NK-92 (cell line): ENCODE measurements around the gene KPNA4.

Source experiments
- DNase-seq: peaks from one replicate; lab custom pipeline; 2025; ENCODE audit not compliant: unreplicated experiment; lab: John Stamatoyannopoulos, UW

The KPNA4 gene

DNA sequence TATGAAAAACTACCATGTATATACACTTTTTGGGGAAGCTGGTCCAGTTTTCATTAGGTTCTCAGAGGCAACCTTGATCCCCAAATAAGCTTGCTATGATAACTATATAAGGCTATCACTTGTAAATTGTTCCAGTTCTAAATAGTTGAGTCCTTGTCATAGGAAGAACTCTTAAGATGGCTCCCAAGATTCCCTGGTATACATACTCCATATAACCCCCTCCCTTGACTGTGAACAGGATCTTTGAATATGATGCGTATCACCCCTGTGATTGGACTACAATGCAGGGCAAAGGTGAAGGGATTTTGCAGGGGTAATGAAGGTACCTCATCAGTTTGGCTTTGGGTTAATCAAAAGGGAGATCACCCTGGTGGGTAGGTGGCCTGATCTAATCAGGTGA lies 67.2 kb downstream of the KPNA4 start:
- no peak for DNase-seq

DNA sequence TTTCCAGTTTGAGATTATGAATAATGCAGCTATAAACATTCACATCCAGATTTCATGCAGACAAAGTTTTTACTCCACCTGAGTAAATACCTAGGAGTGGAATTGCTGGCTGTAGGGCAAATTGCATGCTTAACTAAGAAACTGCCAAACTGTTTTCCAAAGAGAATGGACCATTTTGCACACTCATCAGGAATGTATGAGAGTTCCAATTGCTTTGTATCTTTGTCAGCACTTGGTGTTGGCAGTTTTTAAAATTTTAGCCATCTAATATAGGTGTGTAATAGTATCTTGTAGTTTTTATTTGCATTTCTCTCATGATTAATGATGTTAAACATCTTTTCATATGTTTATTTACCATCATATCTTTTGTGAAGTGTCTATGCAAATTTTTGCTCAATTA lies 75.2 kb downstream of the KPNA4 start:
- no peak for DNase-seq

DNA sequence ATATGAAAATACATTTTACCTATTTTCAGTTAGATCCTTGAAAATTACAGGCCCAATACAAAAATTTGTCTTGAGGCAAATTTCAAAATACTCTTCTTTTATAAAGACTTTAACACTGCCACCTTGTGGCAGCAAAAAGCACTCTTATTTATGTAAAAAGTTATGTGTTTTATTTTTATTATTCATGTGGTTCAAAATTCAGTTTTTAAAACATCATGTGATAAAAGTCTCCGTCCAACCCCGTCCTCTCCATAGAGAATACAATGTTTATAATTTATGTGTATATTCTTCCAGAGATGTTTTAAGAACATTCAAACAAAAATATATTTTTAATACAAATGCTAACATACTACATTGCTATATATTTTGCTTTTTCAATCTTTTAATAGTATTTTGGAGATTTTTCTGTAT lies 78.9 kb downstream of the KPNA4 start:
- DNase-seq: no peak

DNA sequence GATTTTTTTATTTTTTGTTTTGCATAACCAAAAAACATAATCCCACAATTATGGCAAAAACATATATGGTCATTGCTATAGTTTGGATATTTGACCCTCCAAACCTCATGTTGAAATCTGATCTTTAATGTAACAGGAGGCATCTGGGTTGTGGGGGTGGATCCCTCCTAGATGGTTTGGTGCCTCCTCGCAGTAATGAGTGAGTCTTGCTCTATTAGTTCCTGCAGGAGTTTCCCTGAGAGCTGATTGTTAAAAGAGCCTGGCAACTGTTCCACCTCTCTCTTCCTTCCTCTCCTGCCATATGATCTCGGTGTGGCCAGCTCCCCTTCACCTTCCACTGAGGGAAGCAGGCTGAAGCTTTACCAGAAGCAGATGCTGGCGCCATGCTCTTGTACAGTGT lies 82.6 kb downstream of the KPNA4 start:
- no peak for DNase-seq

DNA sequence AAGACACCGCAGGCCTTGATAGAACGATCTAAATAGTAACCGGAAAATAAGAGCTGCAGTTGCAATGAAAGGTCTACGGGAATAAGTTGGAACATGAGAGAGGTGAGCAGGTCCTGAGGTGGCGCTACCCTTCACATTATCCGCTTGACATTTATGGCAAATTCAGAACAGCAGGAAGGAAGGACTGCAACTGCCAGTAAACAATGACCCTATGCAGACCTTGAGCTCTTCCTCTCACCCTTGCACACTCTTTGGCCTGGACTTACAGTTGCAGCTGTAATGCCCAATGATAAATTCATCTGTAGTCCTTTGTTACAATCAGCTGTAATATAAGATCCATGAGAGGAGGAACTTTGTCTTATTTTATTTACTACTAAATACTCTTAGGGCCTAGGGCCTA lies 83.5 kb downstream of the KPNA4 start:
- no peak for DNase-seq

DNA sequence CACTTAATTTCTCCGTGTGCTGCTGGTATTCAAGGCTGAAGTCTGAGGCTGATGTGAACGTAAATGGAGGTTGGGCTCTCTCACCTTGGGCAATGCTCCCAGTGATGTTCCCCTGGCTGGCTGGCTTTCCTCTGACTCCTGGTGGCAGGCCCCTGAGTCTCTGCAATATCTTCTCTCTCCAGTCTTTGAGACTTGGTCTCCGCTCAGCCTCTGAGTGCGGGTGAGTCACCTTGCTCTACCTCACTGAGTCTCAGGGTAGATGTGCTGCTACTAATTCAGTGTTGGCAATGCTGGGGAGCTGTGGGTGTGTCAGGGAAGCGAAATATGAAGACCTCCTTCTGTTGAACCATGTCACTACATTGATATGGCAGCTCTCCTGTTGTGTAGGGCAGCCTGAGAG lies 84.4 kb downstream of the KPNA4 start:
- DNase-seq: no peak

DNA sequence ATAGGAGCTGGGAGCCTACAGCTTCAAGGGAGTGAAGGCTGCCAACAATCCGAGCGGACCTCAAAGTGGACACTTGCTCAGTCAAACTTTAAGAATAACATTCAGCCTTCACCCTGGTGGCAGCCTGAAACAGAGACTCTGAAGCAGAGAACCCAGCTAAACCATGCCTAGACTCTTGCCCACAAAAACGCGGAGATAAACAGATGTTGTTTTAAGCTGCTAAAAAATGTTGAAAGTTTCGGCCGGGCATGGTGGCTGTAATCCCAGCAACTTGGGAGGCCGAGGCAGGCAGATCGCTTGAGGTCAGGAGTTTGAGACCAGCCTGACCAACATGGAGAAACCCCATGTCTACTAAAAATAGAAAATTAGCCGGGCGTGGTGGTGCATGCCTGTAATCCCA lies 86.0 kb downstream of the KPNA4 start:
- no peak for DNase-seq

DNA sequence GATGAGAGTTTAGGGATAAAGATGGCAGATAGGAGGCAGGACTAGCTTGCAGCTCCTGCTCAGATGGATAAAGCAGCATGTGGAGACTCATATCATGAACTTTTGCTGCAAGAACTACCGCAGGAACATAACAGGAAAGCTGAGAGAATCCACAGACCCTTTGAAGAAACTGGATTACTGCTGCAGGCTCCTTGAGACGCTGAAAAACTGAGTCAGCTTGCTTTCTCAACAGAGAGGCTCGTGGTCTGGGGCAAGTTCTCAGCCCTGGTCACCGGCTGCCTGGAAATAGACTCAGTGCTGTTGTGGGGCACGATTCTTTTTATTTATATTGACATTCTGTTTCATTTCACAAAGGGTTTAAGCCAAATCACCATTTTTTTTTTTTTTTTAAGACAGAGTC lies 87.0 kb downstream of the KPNA4 start:
- no peak for DNase-seq

DNA sequence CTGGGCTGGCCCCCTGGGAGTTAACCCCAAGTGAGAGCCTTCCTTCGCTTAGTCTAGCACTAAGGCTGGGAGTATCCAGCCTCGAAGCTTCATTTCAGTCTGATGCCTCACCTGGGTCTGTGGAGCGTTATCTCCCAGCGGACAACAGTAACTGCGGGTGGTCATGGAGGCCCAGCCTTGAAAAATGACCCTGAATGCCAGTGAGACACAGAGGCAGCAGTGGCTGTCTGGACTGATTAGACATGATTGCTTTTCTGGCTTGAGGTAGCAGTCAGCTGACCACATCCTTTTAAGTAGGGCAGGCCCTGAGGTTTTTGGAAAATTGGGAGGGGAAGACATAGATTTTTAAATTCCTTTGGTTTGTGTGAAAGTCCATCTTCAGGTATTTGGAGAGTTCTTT lies 87.6 kb downstream of the KPNA4 start:
- no peak for DNase-seq

DNA sequence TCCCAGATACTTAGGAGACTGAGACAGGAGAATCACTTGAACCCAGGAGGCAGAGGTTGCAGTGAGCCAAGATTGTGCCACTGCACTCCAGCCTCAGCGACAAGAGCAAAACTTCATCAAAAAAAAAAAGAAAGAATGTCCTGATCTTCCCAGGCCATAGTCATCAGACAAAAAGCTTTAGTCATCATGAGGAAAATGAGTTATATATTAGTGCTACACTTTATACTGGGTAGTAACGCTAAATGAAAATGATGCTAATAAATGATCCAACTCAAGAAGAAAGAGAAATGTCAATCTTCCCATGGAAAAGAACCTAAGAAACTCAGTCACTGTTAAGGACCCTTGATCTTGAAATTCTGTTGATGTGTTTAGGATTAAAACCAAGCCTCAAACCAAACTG lies 89.5 kb downstream of the KPNA4 start:
- no peak for DNase-seq

DNA sequence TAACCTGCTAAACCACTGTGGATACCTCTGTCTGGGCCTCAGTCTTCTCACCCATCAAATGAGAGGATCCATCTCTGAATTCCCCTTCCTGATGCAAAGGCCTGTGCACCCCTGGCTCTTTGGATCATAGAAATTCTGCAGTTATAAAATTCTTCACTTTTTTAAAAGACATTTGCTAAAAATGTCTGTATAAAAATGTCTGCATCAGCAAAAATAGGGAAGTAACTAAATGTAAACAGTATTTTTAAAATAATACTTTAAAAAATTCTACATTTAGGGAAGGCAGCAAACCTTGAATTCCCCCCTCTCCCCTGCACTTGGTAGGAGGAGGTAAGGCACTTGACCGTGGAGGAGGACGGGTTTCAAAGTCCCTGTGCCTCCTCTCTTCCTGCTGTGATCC lies 90.2 kb downstream of the KPNA4 start:
- DNase-seq: no peak

DNA sequence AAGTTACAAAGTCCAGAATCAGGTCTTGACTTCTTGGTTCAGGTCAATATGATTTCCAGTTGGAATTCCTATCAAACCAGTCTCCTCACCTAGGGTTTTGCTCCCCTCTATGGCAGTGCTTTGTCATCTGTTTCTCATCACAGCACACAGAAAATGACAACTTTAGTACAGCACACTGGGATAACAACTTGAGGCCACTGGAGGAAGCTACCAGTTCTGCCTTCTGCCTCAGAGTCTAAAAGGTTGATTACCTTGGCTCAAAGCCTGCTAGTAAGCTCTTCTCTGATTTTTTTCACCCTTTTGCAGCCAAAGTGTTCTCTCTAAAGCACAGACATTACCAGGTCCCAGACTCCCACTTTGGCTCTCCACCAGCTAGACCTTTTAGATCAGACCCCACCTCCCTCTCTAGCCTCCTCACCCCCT lies 90.9 kb downstream of the KPNA4 start:
- no peak for DNase-seq

DNA sequence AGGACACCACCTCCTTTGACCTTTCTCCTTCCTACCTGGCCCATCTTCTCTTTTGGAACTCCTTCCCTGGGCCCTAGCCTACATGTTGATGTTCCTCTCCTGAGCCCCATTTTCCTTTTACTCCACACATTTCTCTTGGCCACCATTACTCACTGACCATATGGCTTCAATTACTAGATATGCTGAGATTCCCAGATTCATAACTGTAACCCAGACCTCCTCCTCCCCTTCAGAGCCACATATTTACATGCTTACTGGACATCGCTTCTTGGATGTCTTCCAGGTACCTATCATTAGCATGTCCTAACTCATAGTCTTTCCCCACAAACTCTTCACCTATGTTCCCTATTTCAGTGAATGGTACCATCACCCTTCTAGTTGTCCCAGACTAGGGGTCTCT lies 91.4 kb downstream of the KPNA4 start:
- no peak for DNase-seq

DNA sequence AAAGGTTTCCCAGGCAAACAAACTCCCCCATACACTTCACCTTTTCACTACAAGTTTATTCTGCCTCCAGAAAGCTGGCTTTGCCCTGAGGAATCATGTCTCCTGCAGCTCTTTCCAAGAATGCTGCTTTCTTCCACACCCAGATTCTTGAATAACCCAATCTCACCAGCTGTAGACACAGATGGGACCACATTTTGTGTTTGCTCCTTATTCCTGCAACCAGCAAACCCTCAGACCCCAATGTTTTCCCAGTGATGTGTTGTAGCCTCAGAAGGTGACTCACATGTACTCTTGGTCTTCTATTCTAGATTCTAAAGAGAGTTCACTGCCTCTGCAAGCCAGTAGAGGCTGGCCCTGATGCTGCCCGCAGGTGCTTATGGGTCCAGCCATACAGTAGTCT lies 92.2 kb downstream of the KPNA4 start:
- DNase-seq: no peak

DNA sequence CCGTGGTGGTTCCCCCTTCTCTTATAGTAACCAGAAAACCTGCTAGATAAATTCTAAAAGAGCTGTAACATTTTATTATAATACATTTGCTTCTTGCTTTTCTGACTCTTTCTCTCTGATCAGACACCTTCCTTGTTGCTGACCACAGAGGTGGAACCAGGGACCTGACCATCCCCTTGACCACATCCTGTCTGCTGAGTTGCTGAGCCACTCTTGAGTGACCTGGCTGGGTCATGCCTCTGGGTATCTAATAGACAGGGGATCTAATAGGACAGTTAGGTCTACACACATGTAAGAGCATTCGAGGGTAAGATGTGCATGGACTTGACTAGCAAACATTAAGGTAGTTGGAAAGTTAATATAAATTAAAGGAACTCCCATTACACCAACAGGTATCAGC lies 93.0 kb downstream of the KPNA4 start:
- DNase-seq: no peak

DNA sequence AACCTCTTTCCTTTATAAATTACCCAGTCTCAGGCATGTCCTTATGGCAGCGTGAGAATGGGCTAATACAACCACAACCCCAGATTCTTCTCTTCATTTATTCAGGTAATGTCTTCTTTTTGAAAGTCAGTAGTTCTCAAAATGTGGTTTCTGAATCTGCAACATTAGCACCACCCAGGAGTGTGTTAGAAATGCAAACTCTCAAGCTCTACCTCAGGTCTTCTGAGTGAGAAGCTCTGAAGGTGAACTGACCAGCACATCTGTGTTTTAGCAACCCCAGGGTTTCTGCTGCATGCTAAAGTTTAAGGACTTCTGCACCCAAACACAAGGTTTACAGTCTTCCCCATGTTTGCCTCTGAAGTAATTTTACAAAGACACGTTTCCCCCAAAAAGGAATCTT lies 93.5 kb downstream of the KPNA4 start:
- DNase-seq: no peak

DNA sequence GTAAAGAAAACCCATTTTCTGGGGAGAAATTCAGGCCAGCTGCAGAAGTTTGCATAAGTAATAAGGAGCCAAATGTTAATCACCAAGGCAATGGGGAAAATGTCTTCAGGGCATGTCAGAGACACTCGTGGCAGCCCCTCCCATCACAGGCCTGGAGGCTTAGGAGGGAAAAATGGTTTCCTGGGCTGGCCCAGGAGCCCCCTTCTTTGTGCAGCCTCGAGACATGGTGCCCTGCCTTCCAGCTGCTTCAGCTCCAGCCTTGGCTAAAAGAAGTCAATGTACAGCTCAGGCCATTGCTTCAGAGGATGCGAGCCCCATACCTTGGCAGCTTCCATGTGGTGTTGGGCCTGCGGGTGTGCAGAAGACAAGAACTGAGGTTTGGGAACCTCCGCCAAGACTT lies 95.2 kb downstream of the KPNA4 start:
- DNase-seq: no peak

DNA sequence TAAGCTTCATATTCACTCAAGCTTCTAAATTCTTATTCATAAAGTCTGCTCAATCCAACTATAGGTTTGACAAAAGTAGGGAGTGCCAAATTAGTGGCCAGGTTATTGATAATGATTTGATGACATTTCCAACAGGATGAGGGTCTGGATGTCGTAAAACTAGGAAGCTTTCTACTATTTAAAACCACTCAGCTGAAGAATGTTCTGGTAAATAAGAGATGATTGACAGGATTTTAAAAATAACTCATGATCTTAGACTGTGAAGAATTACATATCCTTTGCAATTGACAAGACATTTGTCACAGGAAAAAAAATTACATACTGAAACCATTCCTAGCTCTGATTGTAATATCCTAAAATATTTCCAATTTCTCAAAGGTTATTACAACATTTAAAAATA lies 100.4 kb downstream of the KPNA4 start:
- no peak for DNase-seq

DNA sequence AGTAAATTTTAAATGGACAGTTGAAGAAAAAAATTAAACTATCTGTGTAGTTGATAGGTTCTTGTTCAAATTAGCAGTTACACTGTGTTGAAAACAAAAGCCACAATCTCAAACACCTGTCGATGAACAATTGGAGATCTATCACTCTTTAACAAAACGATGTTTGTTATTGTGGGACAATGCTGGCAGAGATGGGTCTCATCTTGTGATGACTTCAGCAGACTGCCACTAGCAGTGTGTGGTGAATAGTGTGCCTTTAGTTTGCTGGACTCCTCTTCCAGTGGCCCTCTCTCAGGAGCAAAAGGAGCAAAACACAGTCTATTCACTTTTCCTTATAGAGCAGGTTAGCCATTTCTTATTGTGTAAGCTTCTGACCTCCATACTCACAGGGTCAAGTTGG lies 101.0 kb downstream of the KPNA4 start:
- DNase-seq: no peak

DNA sequence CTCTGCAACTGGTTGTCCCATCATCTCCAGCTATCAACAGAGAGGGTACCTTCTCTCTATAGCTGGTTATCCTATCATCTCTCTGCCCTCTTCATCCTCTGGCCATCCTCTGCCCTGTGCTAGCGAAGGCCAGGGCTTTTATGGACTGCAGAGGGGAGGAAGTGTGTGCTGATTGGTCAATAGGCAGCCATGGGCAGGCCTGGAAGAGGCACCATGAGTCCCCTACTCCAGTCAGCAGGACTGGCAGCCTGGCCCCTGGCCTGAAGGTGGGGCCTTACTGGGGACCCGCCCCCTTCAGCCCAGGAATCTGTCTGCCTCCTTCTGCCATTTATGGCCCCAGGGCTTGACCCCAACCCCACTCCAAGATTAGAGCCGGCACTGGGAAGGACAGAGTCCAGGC lies 105.3 kb downstream of the KPNA4 start:
- no peak for DNase-seq

DNA sequence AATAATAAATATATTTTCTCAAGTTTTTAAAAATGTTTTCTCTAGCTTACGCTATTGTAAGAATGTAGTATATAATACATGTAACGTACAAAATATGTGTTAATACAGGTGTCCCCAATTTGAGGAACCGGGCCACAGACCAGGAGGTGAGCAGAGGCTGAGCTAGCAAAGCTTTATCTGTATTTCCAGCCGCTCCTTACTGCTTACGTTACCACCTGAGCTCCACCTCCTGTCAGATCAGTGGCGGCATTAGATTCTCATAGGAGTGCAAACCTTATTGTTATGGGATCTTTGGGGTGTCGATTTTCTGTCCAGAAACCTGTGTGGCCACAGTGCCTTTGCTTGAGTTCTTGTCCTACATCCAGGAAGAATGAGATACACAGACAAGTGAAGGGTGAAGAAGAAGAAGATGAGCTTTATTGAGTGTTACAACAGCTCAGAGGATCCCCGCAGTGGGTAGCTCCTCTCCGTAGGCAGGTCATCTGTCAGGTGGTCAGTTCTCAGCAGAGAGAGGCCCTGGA lies 105.9 kb downstream of the KPNA4 start:
- DNase-seq: no peak

DNA sequence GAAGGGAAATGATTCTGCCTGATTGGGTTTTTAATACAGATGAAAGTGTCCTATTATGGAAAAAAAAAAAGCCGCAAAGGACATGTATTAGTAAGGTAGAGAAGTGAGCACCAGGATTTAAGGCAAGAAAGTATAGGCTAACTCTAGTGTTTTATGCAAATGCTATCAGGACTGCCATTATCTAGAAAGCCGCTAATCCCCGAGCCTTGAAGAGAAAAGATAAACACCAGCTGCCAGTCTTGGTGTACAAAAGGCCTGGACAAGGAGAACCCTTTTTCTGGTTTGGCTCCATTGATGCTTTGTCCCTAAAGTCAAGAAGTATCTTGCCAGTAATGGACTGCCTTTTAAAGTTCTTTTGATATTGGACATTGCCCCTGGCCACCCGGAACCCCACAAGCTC lies 107.2 kb downstream of the KPNA4 start:
- DNase-seq: no peak

DNA sequence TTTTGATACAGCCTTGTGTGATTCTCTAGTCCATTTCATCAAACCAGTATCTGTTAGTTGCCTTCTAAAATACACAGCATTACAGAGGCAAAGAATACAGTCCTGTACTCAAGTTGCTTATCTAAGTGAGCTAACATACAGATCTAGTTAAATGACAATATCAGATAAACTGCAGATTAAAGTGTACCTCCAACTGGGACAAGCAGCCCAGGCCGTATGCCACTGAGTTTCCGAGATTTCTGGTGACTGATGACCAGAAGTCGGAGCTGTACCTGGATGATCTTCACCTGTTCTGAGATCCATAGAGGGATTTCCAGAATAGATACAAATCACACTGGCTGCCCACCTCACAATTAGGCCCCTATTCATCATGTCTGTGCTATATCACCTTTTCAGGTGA lies 109.5 kb downstream of the KPNA4 start:
- no peak for DNase-seq

DNA sequence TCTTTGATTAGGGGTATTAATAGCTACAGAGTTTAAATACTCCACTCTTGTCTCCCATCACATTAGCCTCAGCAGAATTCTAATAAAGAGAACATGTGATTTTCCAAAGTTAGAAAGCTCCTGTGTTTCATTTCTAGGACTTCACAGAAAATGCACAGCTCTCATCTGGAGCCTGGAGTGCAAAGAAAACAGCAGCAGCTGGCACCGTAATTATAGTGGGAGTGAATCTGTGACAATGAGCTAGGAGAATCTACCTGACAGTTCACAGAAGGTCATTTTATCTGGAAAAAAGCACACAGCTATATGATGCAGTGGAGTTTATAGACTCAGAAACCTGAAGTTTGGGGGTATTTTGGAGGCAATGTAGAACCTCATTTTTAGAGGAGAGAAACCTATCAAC lies 110.4 kb downstream of the KPNA4 start:
- no peak for DNase-seq
